Activated CD4-positive, alpha-beta T cell treated with anti-CD3 and anti-CD28 coated beads, Interleukin-2, Interleukin-6, amounts not matched to agents 100 ng/mL and 50 ng/mL, durations not matched to agents 16 hours and 8 hours (primary cell): Measurements from ENCODE around the gene PIK3C2G.

Source experiments
- DNase-seq: peaks from one replicate; pipeline ENCODE4 v3.0.0-alpha.2; 2020

PIK3C2G gene

GRCh38 chr12:18427520-18427919 is 166.2 kb downstream of the PIK3C2G start:
- DNase-seq: no peak

- DNase-seq: no peak
These were observed 167.1 kb downstream of the PIK3C2G start for GRCh38 chr12:18428416-18428815.

GRCh38 chr12:18429366-18429765 is 168.0 kb downstream of the PIK3C2G start:
- DNase-seq: no peak

GRCh38 chr12:18430425-18431048 is 169.2 kb downstream of the PIK3C2G start:
- DNase-seq: peak; percentile 33

- DNase-seq: no peak
These were observed 170.5 kb downstream of the PIK3C2G start for GRCh38 chr12:18431771-18432170.

GRCh38 chr12:18432206-18432605 is 170.9 kb downstream of the PIK3C2G start:
- DNase-seq: no peak

GRCh38 chr12:18436170-18436569 is 174.9 kb downstream of the PIK3C2G start:
- no peak for DNase-seq

- DNase-seq: no peak
These were observed 178.2 kb downstream of the PIK3C2G start for GRCh38 chr12:18439541-18439940.

GRCh38 chr12:18443768-18444437 is 182.6 kb downstream of the PIK3C2G start:
- no peak for DNase-seq

- no peak for DNase-seq
These were observed 184.8 kb downstream of the PIK3C2G start for GRCh38 chr12:18446061-18446644.

GRCh38 chr12:18454330-18454729 is 193.0 kb downstream of the PIK3C2G start:
- DNase-seq: no peak

- DNase-seq: no peak
These were observed 195.0 kb downstream of the PIK3C2G start for GRCh38 chr12:18456344-18456743.

GRCh38 chr12:18457362-18457761 is 196.0 kb downstream of the PIK3C2G start:
- DNase-seq: no peak

GRCh38 chr12:18461758-18462157 is 200.4 kb downstream of the PIK3C2G start:
- no peak for DNase-seq

GRCh38 chr12:18462442-18462841 is 201.1 kb downstream of the PIK3C2G start:
- DNase-seq: no peak

- DNase-seq: no peak
These were observed 206.4 kb downstream of the PIK3C2G start for GRCh38 chr12:18467620-18468245.

GRCh38 chr12:18468246-18469075 is 207.1 kb downstream of the PIK3C2G start:
- no peak for DNase-seq

GRCh38 chr12:18470251-18470650 is 208.9 kb downstream of the PIK3C2G start:
- no peak for DNase-seq

- no peak for DNase-seq
These were observed 211.0 kb downstream of the PIK3C2G start for GRCh38 chr12:18472304-18472703.

- no peak for DNase-seq
These were observed 211.5 kb downstream of the PIK3C2G start for GRCh38 chr12:18472806-18473205.

GRCh38 chr12:18476861-18477260 is 215.5 kb downstream of the PIK3C2G start:
- DNase-seq: no peak

- DNase-seq: no peak
These were observed 217.9 kb downstream of the PIK3C2G start for GRCh38 chr12:18479256-18479655.

- DNase-seq: no peak
These were observed 221.3 kb downstream of the PIK3C2G start for GRCh38 chr12:18482601-18483120.
